ENCODE results near the gene CLMN.

The CLMN gene

GRCh38 chr14:95320955-95321600, 1.4 kb upstream of the CLMN start:
- no peak for TF ChIP-seq POLR2AphosphoS5 (IDR thresholded peaks at IDR 0.05; ENCODE audit: borderline replicate concordance, low read depth, low read length)
- no peak for TF ChIP-seq FOXP2 (optimal IDR thresholded peaks at IDR 0.05; ENCODE audit: control extremely low read depth, extremely low read length, insufficient read depth)
- no peak for TF ChIP-seq EZH2 (IDR thresholded peaks at IDR 0.05)
- Histone ChIP-seq H3K27ac (no peak overlapping the region; the same call in 1 of the 2 replicates), H3K9ac (ENCODE audit: insufficient read length) (no peak overlapping the region), H3K36me3 (ENCODE audit: insufficient read depth, low read length) (no peaks in the 10 kb centered on the region), H3K9me3 (ENCODE audit: low read depth, low read length) (no peaks in the 10 kb centered on the region), H3K4me3 (no peak overlapping the region)
- no peak for DNase-seq (ENCODE audit: low read depth, low spot score)

- H3K9me3 ChIP-seq (ENCODE audit: low read depth, low read length) = no peaks in the 10 kb centered on the region
- TF ChIP-seq POLR2AphosphoS5 (IDR thresholded peaks at IDR 0.05; ENCODE audit: borderline replicate concordance, low read depth, low read length) (no peak), EZH2 (IDR thresholded peaks at IDR 0.05) (no peak), FOXP2 (optimal IDR thresholded peaks at IDR 0.05; ENCODE audit: control extremely low read depth, extremely low read length, insufficient read depth) (no peak)
- peak overlapping the region; percentile 82 for H3K4me3 ChIP-seq
- DNase-seq (ENCODE audit: low read depth, low spot score) = no peak
- no peaks in the 10 kb centered on the region for H3K36me3 ChIP-seq (ENCODE audit: insufficient read depth, low read length)
- peak overlapping the region; percentile 70 for H3K9ac ChIP-seq (ENCODE audit: insufficient read length)
- H3K27ac ChIP-seq = 0 out of 2 replicates have a peak overlapping the region, but pooled peaks have one; percentile 19
Measured at GRCh38 chr14:95320078-95320895, 579 bp upstream of the CLMN start.

- no peak for TF ChIP-seq EZH2 (IDR thresholded peaks at IDR 0.05)
- no peak for TF ChIP-seq FOXP2 (optimal IDR thresholded peaks at IDR 0.05; ENCODE audit: control extremely low read depth, extremely low read length, insufficient read depth)
- peak overlapping the region; percentile 93 for H3K4me3 ChIP-seq
- H3K27ac ChIP-seq = no peak overlapping the region
- no peak for DNase-seq (ENCODE audit: low read depth, low spot score)
- no peaks in the 10 kb centered on the region for H3K36me3 ChIP-seq (ENCODE audit: insufficient read depth, low read length)
- peak overlapping the region; percentile 74 for H3K9ac ChIP-seq (ENCODE audit: insufficient read length)
- H3K9me3 ChIP-seq (ENCODE audit: low read depth, low read length) = no peaks in the 10 kb centered on the region
Measured at GRCh38 chr14:95318399-95319311, 1.1 kb downstream of the CLMN start.

GRCh38 chr14:95317817-95318343, 1.8 kb downstream of the CLMN start:
- no peak for DNase-seq (ENCODE audit: low read depth, low spot score)
- H3K9me3 ChIP-seq (ENCODE audit: low read depth, low read length) = no peaks in the 10 kb centered on the region
- no peak overlapping the region for H3K9ac ChIP-seq (ENCODE audit: insufficient read length)
- no peak overlapping the region for H3K27ac ChIP-seq
- no peak overlapping the region; the same call in 1 of the 2 replicates for H3K4me3 ChIP-seq
- H3K36me3 ChIP-seq (ENCODE audit: insufficient read depth, low read length) = no peaks in the 10 kb centered on the region
- no peak for TF ChIP-seq EZH2 (IDR thresholded peaks at IDR 0.05)
- TF ChIP-seq FOXP2 (optimal IDR thresholded peaks at IDR 0.05; ENCODE audit: control extremely low read depth, extremely low read length, insufficient read depth) = no peak
- TF ChIP-seq POLR2AphosphoS5 (IDR thresholded peaks at IDR 0.05; ENCODE audit: borderline replicate concordance, low read depth, low read length) = no peak

GRCh38 chr14:95316821-95317220, 2.9 kb downstream of the CLMN start:
- Histone ChIP-seq H3K4me3 (no peak overlapping the region), H3K36me3 (ENCODE audit: insufficient read depth, low read length) (no peaks in the 10 kb centered on the region), H3K9ac (ENCODE audit: insufficient read length) (no peak overlapping the region), H3K9me3 (ENCODE audit: low read depth, low read length) (no peaks in the 10 kb centered on the region), H3K27ac (no peak overlapping the region)
- TF ChIP-seq FOXP2 (optimal IDR thresholded peaks at IDR 0.05; ENCODE audit: control extremely low read depth, extremely low read length, insufficient read depth) (no peak), POLR2AphosphoS5 (IDR thresholded peaks at IDR 0.05; ENCODE audit: borderline replicate concordance, low read depth, low read length) (no peak), EZH2 (IDR thresholded peaks at IDR 0.05) (no peak)
- DNase-seq (ENCODE audit: low read depth, low spot score) = no peak

DNA sequence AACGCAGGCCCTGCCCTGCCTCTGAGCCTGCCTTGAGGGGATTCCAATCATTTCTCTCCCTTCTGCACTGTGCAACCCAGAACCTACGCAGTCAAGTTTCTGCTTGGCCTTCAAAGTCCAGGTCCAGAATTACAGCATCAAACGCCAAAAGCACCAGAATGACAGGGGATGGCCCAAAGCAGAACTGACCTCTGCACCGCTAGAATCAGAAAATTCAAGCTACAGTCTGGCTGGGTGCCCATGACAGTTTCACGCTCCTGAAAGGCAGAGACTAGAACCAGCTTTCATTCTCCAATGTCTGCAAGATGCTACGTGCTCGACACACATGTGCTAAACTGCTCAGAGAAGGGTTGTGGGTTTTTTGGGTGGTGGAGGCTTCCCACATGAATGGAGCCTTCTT, 4.1 kb downstream of the CLMN start:
- TF ChIP-seq POLR2AphosphoS5 (IDR thresholded peaks at IDR 0.05; ENCODE audit: borderline replicate concordance, low read depth, low read length) (no peak), FOXP2 (optimal IDR thresholded peaks at IDR 0.05; ENCODE audit: control extremely low read depth, extremely low read length, insufficient read depth) (no peak), EZH2 (IDR thresholded peaks at IDR 0.05) (no peak)
- Histone ChIP-seq H3K9me3 (ENCODE audit: low read depth, low read length) (no peaks in the 10 kb centered on the region), H3K9ac (ENCODE audit: insufficient read length) (no peak overlapping the region), H3K36me3 (ENCODE audit: insufficient read depth, low read length) (no peaks in the 10 kb centered on the region), H3K27ac (no peak overlapping the region), H3K4me3 (no peak overlapping the region)
- DNase-seq (ENCODE audit: low read depth, low spot score) = no peak

DNA sequence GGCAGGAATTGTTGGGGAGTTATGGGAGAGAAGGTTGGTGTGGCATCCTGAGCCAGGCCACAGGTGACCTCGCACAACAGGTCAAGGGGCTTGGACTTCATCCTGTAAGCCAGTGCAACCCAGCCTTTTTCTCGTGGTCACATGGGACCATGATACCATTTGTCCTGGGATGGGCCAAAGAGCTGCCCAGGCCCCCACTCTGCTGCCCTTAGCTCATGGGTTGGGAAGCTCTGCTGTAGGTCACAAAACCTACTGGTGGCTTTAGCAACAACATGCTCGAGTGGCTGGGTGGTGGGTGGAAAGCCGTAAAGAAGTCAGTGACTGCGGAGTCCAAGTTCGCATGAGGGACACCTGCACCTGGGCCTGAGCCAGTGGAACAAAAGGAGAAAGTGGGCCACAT, 4.6 kb downstream of the CLMN start:
- Histone ChIP-seq H3K9me3 (ENCODE audit: low read depth, low read length) (no peaks in the 10 kb centered on the region), H3K36me3 (ENCODE audit: insufficient read depth, low read length) (no peaks in the 10 kb centered on the region), H3K4me3 (no peak overlapping the region), H3K9ac (ENCODE audit: insufficient read length) (no peak overlapping the region), H3K27ac (no peak overlapping the region)
- DNase-seq (ENCODE audit: low read depth, low spot score) = no peak
- no peak for TF ChIP-seq FOXP2 (optimal IDR thresholded peaks at IDR 0.05; ENCODE audit: control extremely low read depth, extremely low read length, insufficient read depth)
- no peak for TF ChIP-seq POLR2AphosphoS5 (IDR thresholded peaks at IDR 0.05; ENCODE audit: borderline replicate concordance, low read depth, low read length)
- no peak for TF ChIP-seq EZH2 (IDR thresholded peaks at IDR 0.05)
